Activated naive CD4-positive, alpha-beta T cell treated with anti-CD3 and anti-CD28 coated beads, Interleukin-2, amount 10 ng/mL, durations not matched to agents 7 days and 5 days (primary cell): ENCODE results near the gene LIPH.

ENCODE experiments used
- CTCF ChIA-PET: fragments of 350-600 bp; sonication (Branson Sonifier 250); formaldehyde crosslinking; loops from one replicate; lab custom pipeline; 2021; ENCODE audit warnings: antibody characterized with exemption; lab: Charles Lee
- DNase-seq: peaks from one replicate; pipeline ENCODE4 v3.0.0-alpha.2; 2020
- H3K27ac Mint-ChIP-seq: one replicate; pipeline ENCODE4 v1.8.0; 2021; ENCODE audit warnings: mild to moderate bottlenecking, moderate library complexity, mixed read lengths
- H3K27me3 Mint-ChIP-seq: one replicate; pipeline ENCODE4 v1.8.0; 2021; ENCODE audit warnings: mild to moderate bottlenecking, mixed read lengths
- H3K36me3 Mint-ChIP-seq: one replicate; pipeline ENCODE4 v1.8.0; 2021; ENCODE audit warnings: mixed read lengths
- H3K4me1 Mint-ChIP-seq: one replicate; pipeline ENCODE4 v1.8.0; 2021; ENCODE audit warnings: mixed read lengths
- H3K4me3 Mint-ChIP-seq: one replicate; pipeline ENCODE4 v1.8.0; 2021; ENCODE audit warnings: mild to moderate bottlenecking, moderate library complexity, mixed read lengths
- H3K9me3 Mint-ChIP-seq: one replicate; pipeline ENCODE4 v1.8.0; 2021; ENCODE audit warnings: mixed read lengths

Gene LIPH

GRCh38 chr3:185457376-185457775, 95.0 kb downstream of the LIPH start:
- Mint-ChIP-seq H3K36me3 (no peaks in the 10 kb centered on the region), H3K4me3 (no peak overlapping the region), H3K9me3 (no peaks in the 10 kb centered on the region), H3K4me1 (no peaks in the 10 kb centered on the region), H3K27me3 (no peaks in the 10 kb centered on the region), H3K27ac (no peak overlapping the region)
- DNase-seq, result no peak
- CTCF ChIA-PET, result interaction anchor here (1.1 to 5.1 kb wide), 2 partner anchors 9 to 118 kb away, joined by 3 to 18 read pairs; no protein-coding TSS in a partner anchor
